K562 (cell line): ENCODE measurements around the gene GNB2. TPM values are rescaled to one million over a fixed set of nuclear protein-coding genes. Genes with fewer than 3 reads are reported as not detected.

Experiments used
- ETV6 ChIP-seq, 3 experiments: fragments of 150-350 bp in 1 of 3; sonication (generic) in 1 of 3; formaldehyde crosslinking in 1 of 3; IDR thresholded peaks; 2 replicates each; pipeline versions ENCODE4 v1.6.1 to v1.8.0; 2014 to 2022; ENCODE audit warnings: borderline replicate concordance in 2 of 3, low read depth in 2 of 3, antibody characterized with exemption in 1 of 3, low read length in 1 of 3, mild to moderate bottlenecking in 1 of 3, missing genetic modification reagents in 1 of 3
- JUNB ChIP-seq: fragments of 450-650 bp; formaldehyde crosslinking; conservative IDR thresholded peaks from 2 replicates; pipeline ENCODE4 v1.4.0; 2020; ENCODE audit warnings: mild to moderate bottlenecking
- MXI1 ChIP-seq: IDR thresholded peaks from 2 replicates; pipeline ENCODE4 v1.6.1; 2011; ENCODE audit warnings: low read depth, mild to moderate bottlenecking, improper control_type of control experiment, low read length
- PCBP1 ChIP-seq: fragments of 200-400 bp; formaldehyde crosslinking; IDR thresholded peaks from 2 replicates; pipeline ENCODE4 v1.6.1; 2018; ENCODE audit warnings: mild to moderate bottlenecking, low read depth, low read length; ENCODE audit not compliant: poor library complexity, severe bottlenecking
- TAF1 ChIP-seq: IDR thresholded peaks from 2 replicates; pipeline ENCODE4 v1.6.1; 2011; ENCODE audit warnings: mild to moderate bottlenecking, low read length, moderate library complexity; ENCODE audit not compliant: insufficient read depth, control insufficient read depth, severe bottlenecking; ENCODE audit errors: extremely low read depth
- TEAD1 ChIP-seq, 2 experiments: fragments of 450-650 bp in 1 of 2; sonication (generic) in 1 of 2; formaldehyde crosslinking; IDR thresholded peaks; 2 replicates each; pipeline versions ENCODE4 v1.4.0 to v1.8.0; 2020 to 2022; ENCODE audit warnings: mild to moderate bottlenecking in 2 of 2, missing genetic modification reagents in 1 of 2
- TSHZ1 ChIP-seq: fragments of 250-450 bp; sonication (Bioruptor Pico); IDR thresholded peaks from 2 replicates; pipeline ENCODE4 v1.4.0; 2020; ENCODE audit warnings: mild to moderate bottlenecking, moderate library complexity
- ZBTB43 ChIP-seq: sonication (generic); formaldehyde crosslinking; IDR thresholded peaks from 2 replicates; pipeline ENCODE4 v1.8.0; 2023; ENCODE audit warnings: mild to moderate bottlenecking, missing genetic modification reagents
- ZNF644 ChIP-seq: fragments of 200-800 bp; sonication (Bioruptor generic); IDR thresholded peaks from 2 replicates; pipeline ENCODE4 v1.6.1; 2016; ENCODE audit warnings: low read depth, missing genetic modification characterization, missing compliant biosample characterization
- polyA plus RNA-seq, 8 experiments: library from polyadenylated mRNA; depleted of rRNA in 4 of 8; stranded (reverse) in 5 of 8; unstranded in 3 of 8; fragments of >200 nt; fragmentation: Nextera tagmentation in 2 of 8; fragmentation: Illumina TruSeq in 1 of 8; extraction: Ambion mirVana in 2 of 8; extraction: Trizol in 1 of 8; gene quantifications; 2 replicates each; pipeline versions ENCODE4 v1.2.1 to v1.2.3, GENCODE V29; 2011 to 2014; ENCODE audit warnings: inconsistent platforms in 1 of 8, missing spikeins in 1 of 8
- total RNA-seq, 7 experiments: library from RNA; depleted of rRNA in 6 of 7; stranded (reverse); fragments of >200 nt in 6 of 7; fragmentation: Illumina TruSeq in 2 of 7; extraction: Trizol in 2 of 7; gene quantifications; 2 replicates each; pipeline versions ENCODE4 v1.2.1 to v1.2.3, GENCODE V29; 2011 to 2021; ENCODE audit warnings: low replicate concordance in 1 of 7

GNB2 gene
- total and polyA plus RNA-seq, 9 of the 15 experiments (the other 6 are each of a cell fraction or from before 2014, with no cell fraction given): 0.65 to 320 (median 104) TPM

GRCh38 chr7:100711369-100711768 is 37.8 kb downstream of the GNB2 start (continued):
- TF ChIP-seq ETV6 (IDR thresholded peaks at IDR 0.05; ENCODE audit: borderline replicate concordance in 1 of 2, low read depth in 2 of 2, low read length in 1 of 2): no peak
- TF ChIP-seq ETV6 (CRISPR knock-in tag; IDR thresholded peaks at IDR 0.05; ENCODE audit: borderline replicate concordance): no peak
- TF ChIP-seq ZNF644 (tag): no peak
- TF ChIP-seq PCBP1: no peak
- TF ChIP-seq TSHZ1 (CRISPR knock-in tag): no peak
- no peak for TF ChIP-seq TAF1
- TF ChIP-seq ZBTB43 (CRISPR knock-in tag): no peak
- TF ChIP-seq MXI1: no peak
- TF ChIP-seq JUNB (CRISPR knock-in tag): no peak
- TF ChIP-seq TEAD1 (CRISPR knock-in tag; IDR thresholded peaks at IDR 0.05): no peak
